Measurements from ENCODE around the gene FEN1.

The FEN1 gene

GRCh38 chr11:61795459-61795858 lies 2.7 kb downstream of the FEN1 start:
- DNase-seq (ENCODE audit: low spot score), result no peak

GRCh38 chr11:61795876-61796526 lies 3.3 kb downstream of the FEN1 start:
- DNase-seq (ENCODE audit: low spot score), result no peak

- DNase-seq (ENCODE audit: low spot score), result peak; percentile 68
These were observed 4.7 kb downstream of the FEN1 start for GRCh38 chr11:61797263-61797944.

- DNase-seq (ENCODE audit: low spot score), result no peak
These were observed 7.1 kb downstream of the FEN1 start for GRCh38 chr11:61799665-61800284.

- DNase-seq (ENCODE audit: low spot score), result no peak
These were observed 7.9 kb downstream of the FEN1 start for GRCh38 chr11:61800331-61801281.

GRCh38 chr11:61802605-61803004 lies 9.9 kb downstream of the FEN1 start:
- DNase-seq (ENCODE audit: low spot score), result no peak

- no peak for DNase-seq (ENCODE audit: low spot score)
These were observed 11.4 kb downstream of the FEN1 start for GRCh38 chr11:61803889-61804647.

- no peak for DNase-seq (ENCODE audit: low spot score)
These were observed 12.4 kb downstream of the FEN1 start for GRCh38 chr11:61805146-61805545.

GRCh38 chr11:61806785-61807184 lies 14.1 kb downstream of the FEN1 start:
- no peak for DNase-seq (ENCODE audit: low spot score)

- no peak for DNase-seq (ENCODE audit: low spot score)
These were observed 18.0 kb downstream of the FEN1 start for GRCh38 chr11:61810671-61811175.

GRCh38 chr11:61811831-61812230 lies 19.1 kb downstream of the FEN1 start:
- no peak for DNase-seq (ENCODE audit: low spot score)

GRCh38 chr11:61812736-61813411 lies 20.2 kb downstream of the FEN1 start:
- no peak for DNase-seq (ENCODE audit: low spot score)

- peak; percentile 51 for DNase-seq (ENCODE audit: low spot score)
These were observed 21.7 kb downstream of the FEN1 start for GRCh38 chr11:61814247-61814957.

- DNase-seq (ENCODE audit: low spot score), result peak; percentile 91
These were observed 22.5 kb downstream of the FEN1 start for GRCh38 chr11:61814958-61815789.

- peak; percentile 73 for DNase-seq (ENCODE audit: low spot score)
These were observed 23.4 kb downstream of the FEN1 start for GRCh38 chr11:61815790-61816735.

- DNase-seq (ENCODE audit: low spot score), result peak; percentile 96
These were observed 24.2 kb downstream of the FEN1 start, which contains the start of gene FADS1 for GRCh38 chr11:61816736-61817455. TSS of gene FADS1 (minus strand) at chr11:61817003. CDS start at chr11:61816929, 74 bp downstream.

Measured in activated CD4-positive, alpha-beta T cell treated with anti-CD3 and anti-CD28 coated beads, Interleukin-2, Interleukin-4, amounts not matched to agents 100 ng/mL and 50 ng/mL, durations not matched to agents 16 hours and 8 hours (primary cell).